HL-60 (cell line): ENCODE measurements around the gene CCS.

Experiments
- CTCF ChIP-seq: IDR thresholded peaks from one replicate; pipeline ENCODE4 v1.5.1; 2011; ENCODE audit warnings: low read length, control low read depth, inconsistent platforms; ENCODE audit not compliant: insufficient read depth
- GABPA ChIP-seq: IDR thresholded peaks from 2 replicates; pipeline ENCODE4 v1.6.1; 2012; ENCODE audit warnings: low read depth
- POLR2AphosphoS5 ChIP-seq: IDR thresholded peaks from 2 replicates; pipeline ENCODE4 v1.6.1; 2012; ENCODE audit warnings: low read depth
- REST ChIP-seq: IDR thresholded peaks from 2 replicates; pipeline ENCODE4 v1.6.1; 2012; ENCODE audit warnings: low read depth; ENCODE audit not compliant: insufficient replicate concordance

GRCh38 chr11:66564984-66565383, 28.0 kb upstream of the CCS start:
- TF ChIP-seq GABPA (no peak), REST (no peak), CTCF (no peak), POLR2AphosphoS5 (no peak)
